Left lung (tissue), 10 donors: Measurements from ENCODE around the gene CSTPP1. TPM values are rescaled to one million over a fixed set of nuclear protein-coding genes. Genes with fewer than 3 reads are reported as not detected.

Source experiments
- ATAC-seq: fragments of 200-7000 bp; cut with Tn5 transposase; one replicate; pipeline ENCODE4 v1.9.1; 2020; ENCODE audit warnings: moderate library complexity
- DNase-seq, 4 donors: peaks; one replicate each; pipeline ENCODE4 v3.0.0-alpha.2; 2013 to 2020
- H3K27ac ChIP-seq, 2 donors: fragments of 200-600 bp; sonication (generic) in 1 of 2; one replicate each; pipeline versions ENCODE4 v1.5.0 to v1.8.0; 2020 to 2021
- H3K27me3 ChIP-seq, 2 donors: fragments of 200-600 bp; sonication (generic) in 1 of 2; one replicate each; pipeline versions ENCODE4 v1.5.0 to v1.8.0; 2020 to 2021
- H3K36me3 ChIP-seq, 2 donors: fragments of 200-600 bp; sonication (generic) in 1 of 2; one replicate each; pipeline versions ENCODE4 v1.5.0 to v1.8.0; 2020 to 2021
- H3K4me1 ChIP-seq, 2 donors: fragments of 200-600 bp; one replicate each; pipeline ENCODE4 v1.8.0; 2021
- H3K4me3 ChIP-seq, 2 donors: fragments of 200-600 bp; sonication (generic) in 1 of 2; one replicate each; pipeline versions ENCODE4 v1.5.0 to v1.8.0; 2020 to 2021; ENCODE audit warnings: mild to moderate bottlenecking in 1 of 2
- H3K9me3 ChIP-seq, 2 donors: fragments of 200-600 bp; sonication (generic) in 1 of 2; one replicate each; pipeline versions ENCODE4 v1.5.0 to v1.8.0; 2020 to 2021
- intact Hi-C, 2 donors: fragments of 100-400 bp; cut with DNase I; formaldehyde crosslinking; loops; one replicate each; pipeline versions ENCODE4 v1.11.2 to v1.14.2; 2022
- polyA plus RNA-seq, 6 donors: library from polyadenylated mRNA; unstranded; fragments of 120-200 nt; gene quantifications; one replicate each; pipeline ENCODE4 v1.2.1, GENCODE V29; 2013; ENCODE audit not compliant: insufficient read length in 6 of 6
- total RNA-seq, 2 donors: library from RNA; stranded (reverse); fragmentation: NEBNext Ultra II Directional; extraction: Animal tissue kit (Norgen Biotek cat#: 25700); gene quantifications; one replicate each; pipeline ENCODE4 v1.2.1, GENCODE V29; 2021
- TF ChIP-seq, protein P1 (sequence below), 2 donors: fragments of 200-600 bp; sonication (generic) in 1 of 2; IDR thresholded peaks; one replicate each; pipeline versions ENCODE4 v1.5.0 to v1.8.0; 2021; ENCODE audit warnings: antibody characterized with exemption in 2 of 2
- donor health status: DM: no; HTN: yes; CAD: no.
- donor health status: DM: no; HTN: no; CAD: no.

The CSTPP1 gene
- total and polyA plus RNA-seq, 8 donors: 28.7 to 56.0 (median 51.4) TPM

DNA sequence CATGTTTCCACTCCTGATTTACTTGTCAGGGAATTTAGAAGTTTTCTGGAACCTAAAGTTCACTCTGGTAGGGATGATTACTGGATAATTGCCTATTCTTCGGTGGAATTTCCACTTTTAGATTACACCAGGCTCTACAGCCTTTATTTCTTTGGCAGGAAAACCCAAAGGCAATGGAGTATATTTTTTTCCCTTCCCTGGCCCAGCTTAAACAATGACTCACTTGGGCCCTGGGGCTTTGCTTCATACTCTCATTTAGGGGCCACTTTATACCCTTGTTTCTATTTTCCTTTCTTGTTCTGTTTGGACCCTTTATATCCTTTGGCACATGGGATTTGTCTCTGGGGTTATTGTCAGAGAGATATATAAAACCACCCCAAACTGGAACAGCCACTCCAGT lies 114.7 kb downstream of the CSTPP1 start:
- no peaks in the 10 kb centered on the region for H3K4me1 ChIP-seq
- no peak for DNase-seq
- intact Hi-C loops: no loop called here
- no peaks in the 10 kb centered on the region for H3K9me3 ChIP-seq
- no peak overlapping the region for H3K4me3 ChIP-seq
- H3K36me3 ChIP-seq: no peaks in the 10 kb centered on the region
- TF ChIP-seq, protein P1, sequence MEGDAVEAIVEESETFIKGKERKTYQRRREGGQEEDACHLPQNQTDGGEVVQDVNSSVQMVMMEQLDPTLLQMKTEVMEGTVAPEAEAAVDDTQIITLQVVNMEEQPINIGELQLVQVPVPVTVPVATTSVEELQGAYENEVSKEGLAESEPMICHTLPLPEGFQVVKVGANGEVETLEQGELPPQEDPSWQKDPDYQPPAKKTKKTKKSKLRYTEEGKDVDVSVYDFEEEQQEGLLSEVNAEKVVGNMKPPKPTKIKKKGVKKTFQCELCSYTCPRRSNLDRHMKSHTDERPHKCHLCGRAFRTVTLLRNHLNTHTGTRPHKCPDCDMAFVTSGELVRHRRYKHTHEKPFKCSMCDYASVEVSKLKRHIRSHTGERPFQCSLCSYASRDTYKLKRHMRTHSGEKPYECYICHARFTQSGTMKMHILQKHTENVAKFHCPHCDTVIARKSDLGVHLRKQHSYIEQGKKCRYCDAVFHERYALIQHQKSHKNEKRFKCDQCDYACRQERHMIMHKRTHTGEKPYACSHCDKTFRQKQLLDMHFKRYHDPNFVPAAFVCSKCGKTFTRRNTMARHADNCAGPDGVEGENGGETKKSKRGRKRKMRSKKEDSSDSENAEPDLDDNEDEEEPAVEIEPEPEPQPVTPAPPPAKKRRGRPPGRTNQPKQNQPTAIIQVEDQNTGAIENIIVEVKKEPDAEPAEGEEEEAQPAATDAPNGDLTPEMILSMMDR (IDR thresholded peaks at IDR 0.05): no peak
- no peak overlapping the region for H3K27ac ChIP-seq
- H3K27me3 ChIP-seq: no peaks in the 10 kb centered on the region
- peak; percentile 45 for ATAC-seq

DNA sequence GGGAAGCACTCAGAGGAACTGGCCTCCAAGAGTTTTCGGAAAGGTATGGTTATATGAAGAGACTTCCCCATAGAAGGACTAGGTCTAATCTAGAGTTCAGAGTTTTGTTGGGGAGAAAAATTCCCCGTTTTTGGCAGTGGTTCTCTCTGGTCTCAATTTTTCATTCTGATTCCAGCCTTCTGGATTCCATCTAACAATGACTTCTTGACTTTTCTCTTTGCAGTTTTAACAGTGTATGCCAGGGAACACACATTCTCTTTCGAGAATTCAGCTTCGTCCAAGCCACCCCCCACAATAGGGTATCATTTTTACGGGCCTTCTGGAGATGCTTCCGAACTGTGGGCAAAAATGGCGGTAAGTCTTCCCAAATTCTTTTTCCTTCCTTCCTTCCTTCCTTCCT lies 115.6 kb downstream of the CSTPP1 start:
- H3K4me1 ChIP-seq: no peaks in the 10 kb centered on the region
- intact Hi-C loops: no loop called here
- DNase-seq (no peak), ATAC-seq (no peak)
- H3K27me3 ChIP-seq: no peaks in the 10 kb centered on the region
- TF ChIP-seq, protein P1 (IDR thresholded peaks at IDR 0.05): no peak
- H3K27ac ChIP-seq: no peak overlapping the region
- no peak overlapping the region for H3K4me3 ChIP-seq
- no peaks in the 10 kb centered on the region for H3K36me3 ChIP-seq
- no peaks in the 10 kb centered on the region for H3K9me3 ChIP-seq

DNA sequence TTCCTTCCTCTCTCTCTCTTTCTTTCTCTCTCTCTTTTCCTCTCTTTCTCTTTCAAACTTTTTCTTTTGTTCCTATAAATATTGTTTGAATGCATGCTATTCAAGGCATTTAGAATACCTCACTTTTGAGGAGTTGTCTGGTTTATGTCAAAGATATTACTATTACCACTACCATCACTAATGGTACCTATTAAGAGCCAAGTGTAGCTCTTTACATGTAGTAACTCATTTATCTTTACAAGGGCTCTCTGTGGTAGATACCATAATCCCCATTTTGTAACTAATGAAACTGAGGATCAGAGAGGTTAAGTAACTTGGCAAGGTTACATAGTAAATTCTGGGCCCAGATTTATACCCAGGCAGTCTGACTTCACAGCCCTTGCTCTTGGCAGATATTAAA lies 116.0 kb downstream of the CSTPP1 start:
- ATAC-seq: no peak
- Histone ChIP-seq H3K9me3 (peaks cover 0 to under 1% of the 10 kb centered on the region in 2 donors), H3K4me1 (no peaks in the 10 kb centered on the region), H3K27ac (no peak overlapping the region), H3K27me3 (no peaks in the 10 kb centered on the region), H3K36me3 (no peaks in the 10 kb centered on the region), H3K4me3 (no peak overlapping the region)
- no peak for DNase-seq
- intact Hi-C loops: no loop called here
- TF ChIP-seq, protein P1 (IDR thresholded peaks at IDR 0.05): no peak

DNA sequence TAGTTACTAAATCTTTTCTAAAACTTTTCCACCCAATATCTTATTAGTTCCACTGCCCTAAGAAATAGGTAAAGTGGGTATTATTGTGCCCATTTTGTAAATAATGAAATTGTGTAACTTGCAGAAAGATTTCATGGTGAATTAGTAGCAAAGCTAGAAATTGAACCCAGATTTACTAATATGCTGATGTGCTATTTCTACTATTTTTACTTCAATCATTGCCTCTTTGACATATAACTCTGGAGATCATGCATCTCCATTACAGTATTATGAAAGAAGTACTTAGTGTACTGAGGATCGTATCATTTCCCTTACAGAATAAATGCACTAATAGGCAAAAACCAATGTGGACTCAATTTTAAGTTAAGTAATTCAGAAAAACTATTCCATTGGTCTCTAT lies 119.0 kb downstream of the CSTPP1 start:
- Histone ChIP-seq H3K27ac (no peak overlapping the region), H3K4me1 (no peaks in the 10 kb centered on the region), H3K36me3 (no peaks in the 10 kb centered on the region), H3K4me3 (no peak overlapping the region), H3K9me3 (peaks cover 0 to 4% of the 10 kb centered on the region in 2 donors), H3K27me3 (no peaks in the 10 kb centered on the region)
- ATAC-seq (no peak), DNase-seq (no peak)
- intact Hi-C loops: no loop called here
- TF ChIP-seq, protein P1 (IDR thresholded peaks at IDR 0.05): no peak

DNA sequence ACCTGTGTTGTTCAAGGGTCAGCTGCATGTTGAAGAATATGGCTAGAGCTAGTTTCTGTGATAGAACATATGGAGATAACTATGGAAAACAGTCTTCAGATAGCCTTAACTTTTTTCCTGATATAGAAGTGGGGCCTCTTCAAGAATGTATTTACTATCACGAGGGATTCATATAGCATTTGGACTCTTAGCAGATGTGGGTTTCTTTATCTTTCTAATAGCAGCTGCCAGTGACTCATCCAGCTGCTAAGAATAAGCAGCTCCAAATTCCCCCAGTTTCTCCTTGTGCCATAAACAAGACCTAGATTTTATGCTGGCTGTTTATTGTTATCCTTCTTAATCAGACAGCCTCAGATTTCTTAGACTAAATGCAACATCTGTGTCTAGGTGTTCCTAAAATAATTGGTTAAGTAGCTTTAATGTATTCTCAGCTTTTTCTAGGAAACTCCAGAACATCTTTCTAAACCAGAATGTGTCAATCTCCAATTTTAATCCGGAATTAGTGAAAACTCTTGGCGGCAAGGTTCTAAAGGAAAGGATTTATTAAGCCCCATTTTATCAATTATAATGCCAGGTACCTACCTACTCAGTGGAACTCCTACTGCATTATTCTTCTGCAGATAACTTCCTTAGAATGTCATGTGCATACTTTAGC lies 119.8 kb downstream of the CSTPP1 start:
- Histone ChIP-seq H3K4me1 (no peaks in the 10 kb centered on the region), H3K4me3 (no peak overlapping the region), H3K27ac (no peak overlapping the region), H3K36me3 (no peaks in the 10 kb centered on the region), H3K27me3 (no peaks in the 10 kb centered on the region), H3K9me3 (peaks cover 0 to 4% of the 10 kb centered on the region in 2 donors)
- TF ChIP-seq, protein P1 (IDR thresholded peaks at IDR 0.05): no peak
- ATAC-seq: no peak
- intact Hi-C loops: no loop called here
- DNase-seq: peak in 1 of 4 donors; percentile 16
